Lower leg skin (tissue), 4 donors: ENCODE data around the gene ADARB1. TPM values are rescaled to one million over a fixed set of nuclear protein-coding genes. Genes with fewer than 3 reads are reported as not detected.

ENCODE experiments used
- DNase-seq, 2 donors: peaks; one replicate each; pipeline ENCODE4 v3.0.0-alpha.2; 2019; ENCODE audit warnings: low spot score in 2 of 2
- H3K4me3 ChIP-seq: fragments of 200-600 bp; sonication (generic); 2 replicates; pipeline ENCODE4 v1.5.1; 2017; ENCODE audit warnings: mild to moderate bottlenecking, low read depth; ENCODE audit not compliant: poor library complexity, severe bottlenecking
- POLR2A ChIP-seq, 2 donors: fragments of 450-650 bp; IDR thresholded peaks; one replicate each; pipeline ENCODE4 v1.6.1; 2016 to 2017; ENCODE audit warnings: antibody characterized with exemption in 2 of 2, mild to moderate bottlenecking in 1 of 2, moderate library complexity in 1 of 2
- WGBS, 2 donors: methylation state at CpG; one replicate each; pipeline ENCODE4 v1.1.5; 2018; 5-methylcytosine and 5-hydroxymethylcytosine counted together
- intact Hi-C: fragments of 100-400 bp; cut with DNase I; formaldehyde crosslinking; loops from one replicate; pipeline ENCODE4 v1.15.0; 2023; ENCODE audit warnings: low total_unique reads
- total RNA-seq, 4 donors: library from RNA; depleted of rRNA; stranded (reverse); fragments of >200 nt; gene quantifications; one replicate each; pipeline ENCODE4 v1.1.0, GENCODE V29; 2016
- TF ChIP-seq, protein P1 (sequence below), 3 donors: fragments of 450-650 bp; IDR thresholded peaks; one replicate each; pipeline ENCODE4 v1.5.1; 2016; ENCODE audit warnings: antibody characterized with exemption in 3 of 3, mild to moderate bottlenecking in 3 of 3, moderate library complexity in 2 of 3

ADARB1 gene
- total RNA-seq, 4 donors from 2014 or later, result 14.6 to 21.9 (median 16.6) TPM

DNA sequence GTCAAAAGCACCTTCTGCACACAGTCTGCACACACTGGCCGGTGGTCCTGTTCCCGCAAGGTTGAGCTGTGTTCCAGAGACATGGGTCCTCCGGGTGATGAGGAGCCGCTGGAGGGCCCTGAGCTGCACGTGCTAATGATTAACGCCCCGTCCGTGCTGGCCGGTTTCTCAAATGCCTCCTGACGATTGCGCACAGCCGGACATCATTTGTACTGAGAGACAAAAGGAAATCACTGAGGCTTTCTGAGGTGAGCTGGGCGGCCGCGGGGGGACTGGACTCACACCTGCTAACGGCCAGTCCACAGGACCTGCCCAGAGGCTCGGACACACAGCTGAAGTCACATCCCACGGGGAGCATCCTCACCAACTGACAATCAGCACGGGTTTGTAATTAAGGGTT is 184.1 kb downstream of the ADARB1 start:
- peak in 1 of 2 donors; percentile 82 for DNase-seq
- no peak overlapping the region for H3K4me3 ChIP-seq
- 55 to 57% methylated on average over 19 of the region's 19 CpGs for WGBS, 2 donors
- intact Hi-C loops, result no loop called here
- TF ChIP-seq, protein P1, sequence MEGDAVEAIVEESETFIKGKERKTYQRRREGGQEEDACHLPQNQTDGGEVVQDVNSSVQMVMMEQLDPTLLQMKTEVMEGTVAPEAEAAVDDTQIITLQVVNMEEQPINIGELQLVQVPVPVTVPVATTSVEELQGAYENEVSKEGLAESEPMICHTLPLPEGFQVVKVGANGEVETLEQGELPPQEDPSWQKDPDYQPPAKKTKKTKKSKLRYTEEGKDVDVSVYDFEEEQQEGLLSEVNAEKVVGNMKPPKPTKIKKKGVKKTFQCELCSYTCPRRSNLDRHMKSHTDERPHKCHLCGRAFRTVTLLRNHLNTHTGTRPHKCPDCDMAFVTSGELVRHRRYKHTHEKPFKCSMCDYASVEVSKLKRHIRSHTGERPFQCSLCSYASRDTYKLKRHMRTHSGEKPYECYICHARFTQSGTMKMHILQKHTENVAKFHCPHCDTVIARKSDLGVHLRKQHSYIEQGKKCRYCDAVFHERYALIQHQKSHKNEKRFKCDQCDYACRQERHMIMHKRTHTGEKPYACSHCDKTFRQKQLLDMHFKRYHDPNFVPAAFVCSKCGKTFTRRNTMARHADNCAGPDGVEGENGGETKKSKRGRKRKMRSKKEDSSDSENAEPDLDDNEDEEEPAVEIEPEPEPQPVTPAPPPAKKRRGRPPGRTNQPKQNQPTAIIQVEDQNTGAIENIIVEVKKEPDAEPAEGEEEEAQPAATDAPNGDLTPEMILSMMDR (IDR thresholded peaks at IDR 0.05), result no peak
- no peak for TF ChIP-seq POLR2A (IDR thresholded peaks at IDR 0.05)

DNA sequence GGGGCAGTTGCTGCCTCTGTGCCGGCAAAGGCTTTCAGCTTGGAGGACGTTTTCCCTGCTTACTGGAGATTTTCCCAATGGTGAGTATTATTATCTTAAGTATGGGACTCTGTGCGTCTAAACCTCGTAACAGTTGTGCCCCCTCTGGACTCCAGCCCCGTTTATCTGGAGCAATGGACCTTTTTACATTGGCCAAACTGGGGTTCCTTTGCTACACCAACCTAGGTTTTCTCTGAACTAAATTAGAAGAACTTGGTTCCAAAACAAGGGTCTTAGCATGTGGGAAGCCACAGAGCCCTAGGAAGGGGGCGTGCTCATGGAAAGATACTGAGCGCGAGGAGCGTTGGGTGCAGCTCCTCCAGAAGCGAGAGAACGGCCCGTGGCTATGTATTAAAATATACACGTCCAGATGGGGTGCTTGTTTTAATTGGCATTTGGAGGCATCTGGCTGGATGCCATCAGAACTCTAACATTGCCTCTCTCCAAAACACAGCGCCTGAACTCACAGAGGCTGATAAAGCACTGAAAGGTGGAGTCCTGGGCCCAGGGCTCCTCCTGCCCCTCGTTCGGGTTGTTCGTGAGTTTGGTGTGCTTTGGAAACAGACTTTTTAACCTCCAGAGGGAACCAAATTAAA is 184.9 kb downstream of the ADARB1 start:
- no peak for DNase-seq
- TF ChIP-seq, protein P1 (IDR thresholded peaks at IDR 0.05), result no peak
- TF ChIP-seq POLR2A (IDR thresholded peaks at IDR 0.05), result no peak
- intact Hi-C loops, result no loop called here
- WGBS, 2 donors, result 50 to 51% methylated on average over 17 of the region's 17 CpGs
- H3K4me3 ChIP-seq, result no peak overlapping the region

DNA sequence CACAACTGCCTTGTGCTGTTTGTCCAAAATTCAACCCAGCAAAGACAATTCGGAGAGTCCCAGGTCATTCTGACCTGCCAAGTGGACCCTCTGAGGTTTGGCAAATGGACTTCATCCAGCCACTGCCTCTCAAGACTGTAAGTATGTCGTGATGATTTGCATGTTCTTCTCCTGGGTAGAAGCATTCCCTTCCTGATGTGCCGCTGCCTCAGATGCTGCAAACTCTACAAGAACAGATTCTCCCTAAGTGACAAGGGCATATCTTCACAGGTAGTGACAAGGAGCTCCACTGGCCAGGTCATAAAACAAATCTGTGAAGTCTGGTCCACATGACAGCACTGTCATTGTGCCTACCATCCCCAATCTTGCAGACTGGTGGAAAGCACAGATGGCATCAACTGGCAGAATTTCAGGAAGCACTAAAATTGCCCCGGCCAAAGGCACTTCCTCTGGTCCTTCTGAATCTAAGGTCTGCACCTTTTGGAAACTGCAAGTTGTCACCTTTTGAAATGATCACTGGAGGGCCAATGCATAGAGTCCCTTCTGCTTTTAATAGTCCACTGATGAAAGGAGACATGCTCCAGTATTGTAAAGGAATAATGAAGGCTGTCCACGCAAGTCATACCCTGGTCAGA is 185.9 kb downstream of the ADARB1 start:
- no peak for DNase-seq
- 61 to 83% methylated on average over 5 of the region's 5 CpGs for WGBS, 2 donors
- H3K4me3 ChIP-seq, result no peak overlapping the region
- TF ChIP-seq, protein P1 (IDR thresholded peaks at IDR 0.05), result no peak
- intact Hi-C loops, result no loop called here

- TF ChIP-seq, protein P1 (IDR thresholded peaks at IDR 0.05), result no peak
- no peak for TF ChIP-seq POLR2A (IDR thresholded peaks at IDR 0.05)
- 88 to 91% methylated on average over 10 of the region's 10 CpGs for WGBS, 2 donors
- no peak overlapping the region for H3K4me3 ChIP-seq
- intact Hi-C loops, result no loop called here
- peak in 1 of 2 donors; percentile 83 for DNase-seq
These were observed 186.7 kb downstream of the ADARB1 start for GRCh38 chr21:45261093-45261492.

DNA sequence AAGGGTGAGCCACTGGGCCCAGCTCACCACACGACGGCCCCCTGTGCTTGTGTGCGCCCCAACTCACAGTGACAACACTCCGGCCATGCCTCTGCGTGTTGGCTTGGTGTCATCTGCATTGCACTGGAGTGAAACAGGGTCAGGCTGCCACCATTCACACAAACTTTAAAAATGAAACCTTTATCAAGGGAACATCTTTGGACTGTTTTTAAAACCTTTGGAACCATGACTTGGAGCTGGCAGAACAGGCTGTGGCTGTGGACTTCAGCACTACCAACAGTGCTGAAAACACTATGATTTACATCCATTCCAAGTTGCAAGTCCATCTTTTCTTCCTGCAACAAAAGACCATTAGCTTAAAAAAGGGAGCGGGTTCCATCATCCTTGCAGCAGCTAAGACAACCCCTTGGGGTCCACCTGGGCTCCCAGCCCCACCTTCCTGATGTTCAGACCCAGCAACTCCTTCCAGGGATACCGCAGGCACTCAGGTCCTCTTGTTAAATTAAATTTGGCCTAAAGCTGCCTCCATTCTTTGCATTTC is 187.7 kb downstream of the ADARB1 start:
- no peak for TF ChIP-seq POLR2A (IDR thresholded peaks at IDR 0.05)
- TF ChIP-seq, protein P1 (IDR thresholded peaks at IDR 0.05), result no peak
- H3K4me3 ChIP-seq, result no peak overlapping the region
- intact Hi-C loops, result no loop called here

More for the DNA sequence above, 187.7 kb downstream of the ADARB1 start:
- WGBS, 2 donors, result 96% methylated on average over 7 of the region's 7 CpGs
- DNase-seq, result peak in 1 of 2 donors; percentile 76
